DMS114 treated with DMSO at 0.1 percent for 48 hours (cell line): ENCODE data around the gene AIRE.
A peak's percentile ranks its signal among the peaks of the same experiment; 100 is the strongest.

ENCODE experiments used
- DNase-seq: peaks from one replicate; lab custom pipeline; 2025; ENCODE audit not compliant: unreplicated experiment; lab: John Stamatoyannopoulos, UW

AIRE gene

GRCh38 chr21:44291078-44291935 lies 5.6 kb downstream of the AIRE start:
- DNase-seq, result no peak

- DNase-seq, result no peak
These were observed 6.5 kb downstream of the AIRE start for GRCh38 chr21:44291936-44292811.

DNA sequence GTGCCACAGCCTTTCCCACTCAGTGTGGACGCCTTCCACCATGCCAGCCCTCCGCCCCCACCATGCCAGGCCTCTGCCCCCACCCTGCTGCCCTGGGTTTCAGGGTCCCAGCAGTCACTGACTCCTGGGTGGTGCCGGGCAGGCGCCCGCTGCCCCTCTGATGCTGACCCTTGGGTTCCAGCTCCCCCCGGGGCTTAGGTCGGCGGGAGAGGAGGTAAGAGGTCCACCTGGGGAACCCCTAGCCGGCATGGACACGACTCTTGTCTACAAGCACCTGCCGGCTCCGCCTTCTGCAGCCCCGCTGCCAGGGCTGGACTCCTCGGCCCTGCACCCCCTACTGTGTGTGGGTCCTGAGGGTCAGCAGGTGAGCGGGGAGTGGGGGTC lies 7.1 kb downstream of the AIRE start:
- DNase-seq, result no peak

DNA sequence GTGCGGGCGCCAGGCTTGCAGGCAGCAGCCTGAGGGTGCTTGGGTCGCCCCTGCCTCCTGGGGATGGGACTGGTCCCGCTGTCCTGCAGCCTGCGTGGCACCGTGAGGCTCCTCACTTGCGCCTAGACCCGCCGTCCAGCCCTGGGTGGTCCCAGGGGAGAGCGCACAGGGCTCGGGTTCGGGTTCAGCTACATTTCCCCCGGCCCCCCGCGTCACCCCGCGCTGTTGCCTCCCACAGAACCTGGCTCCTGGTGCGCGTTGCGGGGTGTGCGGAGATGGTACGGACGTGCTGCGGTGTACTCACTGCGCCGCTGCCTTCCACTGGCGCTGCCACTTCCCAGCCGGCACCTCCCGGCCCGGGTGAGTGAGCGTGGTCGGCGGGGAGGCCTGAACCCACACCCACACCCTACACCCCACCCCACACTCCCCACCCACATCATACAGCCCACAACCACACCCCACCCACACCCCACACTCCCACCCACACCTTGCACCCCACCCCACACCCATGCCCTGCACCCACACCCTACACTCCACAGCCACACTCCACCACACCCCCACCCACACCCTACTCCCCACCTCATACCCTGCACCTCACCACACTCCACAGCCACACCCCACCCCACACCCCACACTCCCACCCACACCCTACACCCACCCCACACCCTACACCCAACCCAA lies 8.0 kb downstream of the AIRE start:
- DNase-seq, result no peak

DNA sequence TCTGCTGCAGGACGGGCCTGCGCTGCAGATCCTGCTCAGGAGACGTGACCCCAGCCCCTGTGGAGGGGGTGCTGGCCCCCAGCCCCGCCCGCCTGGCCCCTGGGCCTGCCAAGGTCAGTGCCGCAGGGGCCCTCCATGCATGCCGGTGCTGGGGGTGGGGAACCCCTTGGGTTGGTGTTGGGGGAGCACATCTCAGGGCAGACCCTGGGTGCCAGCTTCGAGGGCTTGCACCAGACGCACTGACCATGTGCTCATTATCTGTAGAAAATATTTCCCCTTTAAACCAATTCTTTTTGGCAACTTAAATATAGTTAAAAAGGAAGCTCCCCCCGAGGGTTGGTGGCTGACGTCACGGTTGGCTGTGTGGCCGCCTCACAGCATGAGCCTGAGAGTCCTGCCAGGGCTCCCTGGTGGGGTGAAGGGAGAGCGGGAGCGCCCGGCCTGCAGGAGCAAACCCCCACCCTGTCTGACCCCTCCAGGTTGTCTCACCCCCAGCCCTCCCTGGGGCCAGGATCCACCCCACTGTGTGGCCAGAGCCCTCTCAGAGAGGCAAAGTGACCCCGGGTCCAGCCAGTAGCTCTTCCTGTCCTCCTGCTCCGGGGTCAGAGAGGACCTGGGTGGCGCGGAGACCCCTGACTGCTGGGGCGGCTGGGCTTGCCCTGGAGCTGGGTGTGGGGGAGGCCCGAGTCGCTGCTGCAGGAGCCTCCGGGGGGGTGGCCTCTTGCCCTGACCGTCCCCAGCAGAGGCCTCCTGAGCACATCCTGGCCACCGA lies 8.9 kb downstream of the AIRE start:
- no peak for DNase-seq

GRCh38 chr21:44295163-44295573 lies 9.5 kb downstream of the AIRE start:
- DNase-seq, result no peak

GRCh38 chr21:44295646-44296045 lies 10.0 kb downstream of the AIRE start:
- no peak for DNase-seq

GRCh38 chr21:44296103-44296519 lies 10.4 kb downstream of the AIRE start:
- DNase-seq, result no peak

GRCh38 chr21:44296916-44297315 lies 11.2 kb downstream of the AIRE start:
- DNase-seq, result no peak

DNA sequence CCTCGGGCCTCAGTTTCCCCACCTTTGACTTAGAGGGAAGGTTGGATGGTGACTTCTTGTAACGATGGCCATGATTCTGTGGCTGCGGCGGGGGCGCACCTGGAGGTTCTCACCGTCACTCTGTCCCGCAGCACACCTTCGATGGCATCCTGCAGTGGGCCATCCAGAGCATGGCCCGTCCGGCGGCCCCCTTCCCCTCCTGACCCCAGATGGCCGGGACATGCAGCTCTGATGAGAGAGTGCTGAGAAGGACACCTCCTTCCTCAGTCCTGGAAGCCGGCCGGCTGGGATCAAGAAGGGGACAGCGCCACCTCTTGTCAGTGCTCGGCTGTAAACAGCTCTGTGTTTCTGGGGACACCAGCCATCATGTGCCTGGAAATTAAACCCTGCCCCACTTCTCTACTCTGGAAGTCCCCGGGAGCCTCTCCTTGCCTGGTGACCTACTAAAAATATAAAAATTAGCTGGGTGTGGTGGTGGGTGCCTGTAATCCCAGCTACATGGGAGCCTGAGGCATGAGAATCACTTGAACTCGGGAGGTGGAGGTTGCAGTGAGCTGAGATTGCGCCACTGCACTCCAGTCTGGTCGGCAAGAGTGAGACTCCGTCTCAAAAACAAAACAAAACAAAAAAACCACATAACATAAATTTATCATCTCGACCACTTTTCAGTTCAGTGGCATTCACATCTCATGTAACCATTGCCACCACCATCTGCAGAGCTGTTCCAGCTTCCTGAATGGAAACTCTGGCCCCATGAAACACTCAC lies 12.0 kb downstream of the AIRE start:
- DNase-seq, result peak; percentile 51

GRCh38 chr21:44298301-44298700 lies 12.6 kb downstream of the AIRE start:
- DNase-seq, result no peak

GRCh38 chr21:44299085-44299457 lies 13.4 kb downstream of the AIRE start:
- DNase-seq, result no peak

DNA sequence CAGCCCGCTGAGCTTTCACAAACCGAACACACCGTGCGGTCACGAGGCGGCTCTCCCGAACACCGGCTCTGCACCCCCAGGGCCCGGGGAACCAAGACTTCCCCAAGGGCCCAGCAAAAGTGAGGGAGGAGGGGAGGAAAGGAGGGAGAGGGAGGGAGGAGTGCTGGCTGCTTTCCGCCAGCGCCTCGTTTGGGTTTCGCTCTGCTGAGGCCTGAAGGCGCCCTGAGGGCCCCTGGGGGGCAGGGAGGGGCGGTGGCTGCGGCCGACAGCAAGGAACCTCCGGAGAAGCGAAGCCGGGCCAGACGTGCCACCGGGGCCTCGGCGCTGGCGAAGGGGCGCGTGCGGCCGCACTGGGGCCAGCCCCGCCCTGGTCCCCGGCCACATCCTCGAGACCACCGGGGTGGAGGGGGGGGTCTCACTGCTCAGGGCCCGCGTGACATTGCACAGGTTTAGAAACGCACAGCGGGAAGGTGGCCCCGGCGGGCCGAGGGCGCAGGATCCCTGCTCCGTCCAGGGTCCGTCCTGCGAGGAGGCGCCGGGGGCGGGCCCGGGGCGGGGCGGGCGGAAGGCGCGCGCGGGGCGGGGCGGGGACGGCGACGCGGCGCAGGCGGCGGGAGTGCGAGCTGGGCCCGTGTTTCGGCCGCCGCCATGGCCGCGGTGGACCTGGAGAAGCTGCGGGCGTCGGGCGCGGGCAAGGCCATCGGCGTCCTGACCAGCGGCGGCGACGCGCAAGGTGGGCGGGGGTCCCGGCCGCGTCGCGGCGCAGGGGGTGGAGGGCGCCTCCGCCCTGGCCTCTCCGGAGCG lies 14.0 kb downstream of the AIRE start, which contains the start of gene PFKL:
Gene PFKL (plus strand): TSS at position 596 of the 804 bp plus-strand sequence. CDS start 53 bp downstream, at position 649.
- no peak for DNase-seq

- peak; percentile 12 for DNase-seq
These were observed 14.7 kb downstream of the AIRE start for GRCh38 chr21:44300262-44300959.

GRCh38 chr21:44301141-44301540 lies 15.5 kb downstream of the AIRE start:
- DNase-seq, result no peak

GRCh38 chr21:44301961-44302406 lies 16.3 kb downstream of the AIRE start:
- DNase-seq, result no peak

- DNase-seq, result peak; percentile 1
These were observed 17.1 kb downstream of the AIRE start for GRCh38 chr21:44302573-44303401.
